Heart left ventricle (tissue), 16 donors: ENCODE measurements around the gene RAB3D. TPM values are rescaled to one million over a fixed set of nuclear protein-coding genes. Genes with fewer than 3 reads are reported as not detected.
A peak's percentile ranks its signal among the peaks of the same experiment; 100 is the strongest.

Source experiments
- ATAC-seq, 4 donors: fragments of 200-7000 bp; cut with Tn5 transposase; one replicate each; pipeline ENCODE4 v1.9.1; 2020 to 2022; ENCODE audit warnings: moderate library complexity in 4 of 4, mild to moderate bottlenecking in 3 of 4, moderate number of reproducible peaks in 1 of 4
- DNase-seq, 5 donors: peaks; one replicate each; pipeline ENCODE4 v3.0.0-alpha.2; 2020
- H3K27ac ChIP-seq, 12 donors: fragments of 200-600 bp; sonication (generic) in 4 of 12; one replicate each; pipeline versions ENCODE4 v1.5.0 to v1.8.0; 2016 to 2022; ENCODE audit warnings: mild to moderate bottlenecking in 2 of 12
- H3K27me3 ChIP-seq, 9 donors: fragments of 200-600 bp; sonication (generic) in 2 of 9; one replicate each; pipeline versions ENCODE4 v1.5.1 to v1.8.0; 2016 to 2022; ENCODE audit warnings: mild to moderate bottlenecking in 3 of 9
- H3K36me3 ChIP-seq, 9 donors: fragments of 200-600 bp; sonication (generic) in 2 of 9; one replicate each; pipeline versions ENCODE4 v1.5.0 to v1.8.0; 2018 to 2022; ENCODE audit warnings: mild to moderate bottlenecking in 2 of 9
- H3K4me1 ChIP-seq, 12 donors: fragments of 200-600 bp; sonication (generic) in 4 of 12; one replicate each; pipeline versions ENCODE4 v1.5.0 to v1.8.0; 2016 to 2022; ENCODE audit warnings: mild to moderate bottlenecking in 3 of 12
- H3K4me3 ChIP-seq, 12 donors: fragments of 200-600 bp; sonication (generic) in 4 of 12; one replicate each; pipeline versions ENCODE4 v1.5.0 to v1.8.0; 2017 to 2022; ENCODE audit warnings: mild to moderate bottlenecking in 9 of 12, moderate library complexity in 4 of 12
- H3K9me3 ChIP-seq, 12 donors: fragments of 200-600 bp; sonication (generic) in 4 of 12; one replicate each; pipeline versions ENCODE4 v1.5.0 to v1.8.0; 2016 to 2022; ENCODE audit warnings: mild to moderate bottlenecking in 1 of 12
- CTCF ChIP-seq, 12 donors: fragments of 200-600 bp; sonication (generic) in 4 of 12; IDR thresholded peaks; one replicate each; pipeline versions ENCODE4 v1.5.0 to v1.8.0; 2018 to 2022; ENCODE audit warnings: antibody characterized with exemption in 12 of 12, mild to moderate bottlenecking in 5 of 12
- POLR2A ChIP-seq, 2 donors: fragments of 450-650 bp; IDR thresholded peaks; one replicate each; pipeline ENCODE4 v1.6.1; 2017; ENCODE audit warnings: antibody characterized with exemption in 2 of 2, mild to moderate bottlenecking in 2 of 2, moderate library complexity in 2 of 2
- WGBS, 4 donors: extraction: QIAGEN DNeasy Blood & Tissue Kit in 2 of 4; methylation state at CpG; one replicate each; pipeline versions ENCODE4 v1.1.5 to v1.1.7; 2013 to 2018; 5-methylcytosine and 5-hydroxymethylcytosine counted together
- intact Hi-C, 10 donors: fragments of 100-400 bp; cut with DNase I; formaldehyde crosslinking; loops; one replicate each; pipeline versions ENCODE4 v1.11.1 to v1.14.2; 2022
- polyA plus RNA-seq, 2 donors: library from polyadenylated mRNA; stranded (reverse); fragments of 200-250 nt; gene quantifications; one replicate each; pipeline ENCODE4 v1.2.3, GENCODE V29; 2013
- total RNA-seq, 9 donors: library from RNA; depleted of rRNA in 2 of 9; stranded (reverse); fragments of >200 nt in 2 of 9; fragmentation: NEBNext Ultra II Directional in 3 of 9; extraction: Animal tissue kit (Norgen Biotek cat#: 25700) in 3 of 9; gene quantifications; one replicate each; pipeline versions ENCODE4 v1.1.0 to v1.2.4, GENCODE V29; 2016 to 2023
- donor health status: ischemic (EF 13 %, LVEDD 7.1; RV severe dilation, severe dysfunction).
- donor health status: healthy with polysubstance abuse.
- donor health status: DM: no; HTN: yes; CAD: no.
- donor health status: DM: no; HTN: no; CAD: no.
- donor health status: ischemic (EF 25% LVEDD 6.9; RV normal size, moderate dysfunction).
- donor health status: ischemic (EF 25% LVEDD 5.7; RV mildly dilated, moderate dysfunction).
- donor health status: healthy.
- donor health status: DM: yes; HTN: yes; CAD: no.
- donor health status: ischemic (EF 35%, LVEDD 5.7; RV mildly dilated, moderate dysfunction).
- donor health status: nonischemic (EF 11% LVEDD 7.7; RV severe dilation, severe dysfunction).
- donor health status: DM: yes; HTN: yes; CAD: no.
- donor health status: PGD.
- donor health status: ischemic (EF 29% LVEDD 5.4; RV normal size, mild dysfunction).
- donor health status: nonischemic (EF 23%, LVEDD 6.1; RV moderate dilation, normal function).

RAB3D gene
- total and polyA plus RNA-seq, 11 donors: 2.5 to 15.1 (median 7.2) TPM

- H3K36me3 ChIP-seq: peaks cover 0 to 51% (median 21%) of the 10 kb centered on the region in 9 donors
- H3K27me3 ChIP-seq: no peaks in the 10 kb centered on the region
- H3K27ac ChIP-seq: peak overlapping the region in 1 of 12 donors; percentile 29
- no peak for TF ChIP-seq CTCF (IDR thresholded peaks at IDR 0.05)
- TF ChIP-seq POLR2A (IDR thresholded peaks at IDR 0.05): no peak
- no peaks in the 10 kb centered on the region for H3K9me3 ChIP-seq
- H3K4me1 ChIP-seq: peaks cover 0 to 8% (median 0%) of the 10 kb centered on the region in 12 donors
- peak in 2 of 4 donors; percentile 16 to 27 for ATAC-seq
- no peak overlapping the region for H3K4me3 ChIP-seq
- intact Hi-C loops: no loop called here
- WGBS, 4 donors: 70 to 85% (median 76%) methylated on average over 5 of the region's 5 CpGs
- DNase-seq: no peak
These were observed 25.5 kb upstream of the RAB3D start for GRCh38 chr19:11364935-11365334.

- Histone ChIP-seq H3K4me3 (no peak overlapping the region), H3K27me3 (no peaks in the 10 kb centered on the region), H3K4me1 (peaks cover 0 to 8% (median 0%) of the 10 kb centered on the region in 12 donors), H3K36me3 (peaks cover 0 to 56% (median 21%) of the 10 kb centered on the region in 9 donors), H3K27ac (no peak overlapping the region), H3K9me3 (no peaks in the 10 kb centered on the region)
- TF ChIP-seq POLR2A (IDR thresholded peaks at IDR 0.05): no peak
- no peak for TF ChIP-seq CTCF (IDR thresholded peaks at IDR 0.05)
- no peak for DNase-seq
- intact Hi-C loops: no loop called here
- ATAC-seq: no peak
- 93 to 96% (median 94%) methylated on average over 17 to 28 of the region's 28 CpGs for WGBS, 4 donors
These were observed 24.9 kb upstream of the RAB3D start for GRCh38 chr19:11364296-11364904.

- ATAC-seq: no peak
- Histone ChIP-seq H3K4me3 (no peak overlapping the region), H3K36me3 (peaks cover 0 to 61% (median 21%) of the 10 kb centered on the region in 9 donors), H3K27ac (no peak overlapping the region), H3K27me3 (no peaks in the 10 kb centered on the region), H3K4me1 (peaks cover 0 to 8% (median 0%) of the 10 kb centered on the region in 12 donors), H3K9me3 (no peaks in the 10 kb centered on the region)
- intact Hi-C loops: no loop called here
- TF ChIP-seq CTCF (IDR thresholded peaks at IDR 0.05) (no peak), POLR2A (IDR thresholded peaks at IDR 0.05) (no peak)
- 90 to 96% (median 93%) methylated on average over 10 of the region's 10 CpGs for WGBS, 4 donors
- DNase-seq: no peak
These were observed 24.4 kb upstream of the RAB3D start for GRCh38 chr19:11363881-11364280.

- Histone ChIP-seq H3K27ac (no peak overlapping the region), H3K36me3 (peaks cover 0 to 63% (median 15%) of the 10 kb centered on the region in 9 donors), H3K4me3 (peak overlapping the region in 1 of 12 donors; percentile 6), H3K4me1 (peaks cover 0 to 8% (median 0%) of the 10 kb centered on the region in 12 donors), H3K9me3 (no peaks in the 10 kb centered on the region), H3K27me3 (no peaks in the 10 kb centered on the region)
- ATAC-seq (no peak), DNase-seq (no peak)
- TF ChIP-seq CTCF (IDR thresholded peaks at IDR 0.05) (no peak), POLR2A (IDR thresholded peaks at IDR 0.05) (no peak)
- WGBS, 4 donors: 59 to 80% (median 76%) methylated on average over 29 to 35 of the region's 35 CpGs
- intact Hi-C loops: no loop called here
These were observed 22.6 kb upstream of the RAB3D start for GRCh38 chr19:11361771-11362731.
